Activated B cell treated with CpG ODN at 0.5 μM for 24 hours (primary cell): ENCODE data around the gene LMCD1. TPM values are rescaled to one million over a fixed set of nuclear protein-coding genes. Genes with fewer than 3 reads are reported as not detected.

Experiments
- ATAC-seq: fragments of 200-7000 bp; cut with Tn5 transposase; one replicate; pipeline ENCODE4 v1.10.0; 2021; ENCODE audit warnings: low read depth, mild to moderate bottlenecking, moderate library complexity
- CTCF ChIA-PET: fragments of 350-600 bp; sonication (Branson Sonifier 250); formaldehyde crosslinking; loops from one replicate; lab custom pipeline; 2021; ENCODE audit warnings: antibody characterized with exemption; lab: Charles Lee
- POLR2A ChIA-PET: fragments of 350-600 bp; sonication (Branson Sonifier 250); formaldehyde crosslinking; loops from one replicate; lab custom pipeline; 2021; ENCODE audit warnings: antibody characterized with exemption; lab: Charles Lee
- DNase-seq: peaks from one replicate; pipeline ENCODE4 v3.0.0; 2022
- H3K27ac Mint-ChIP-seq: one replicate; pipeline ENCODE4 v1.8.0; 2020; ENCODE audit warnings: mixed read lengths
- H3K27me3 Mint-ChIP-seq: one replicate; pipeline ENCODE4 v1.8.0; 2021; ENCODE audit warnings: mixed read lengths
- H3K36me3 Mint-ChIP-seq: one replicate; pipeline ENCODE4 v1.8.0; 2021; ENCODE audit warnings: low read depth, mixed read lengths
- H3K4me1 Mint-ChIP-seq: one replicate; pipeline ENCODE4 v1.8.0; 2021; ENCODE audit warnings: mixed read lengths
- H3K4me3 Mint-ChIP-seq: one replicate; pipeline ENCODE4 v1.8.0; 2020; ENCODE audit warnings: mild to moderate bottlenecking, mixed read lengths
- H3K9me3 Mint-ChIP-seq: one replicate; pipeline ENCODE4 v1.8.0; 2020; ENCODE audit warnings: mixed read lengths
- intact Hi-C: fragments of 100-400 bp; cut with micrococcal nuclease; formaldehyde crosslinking; loops from one replicate; pipeline ENCODE4 v1.15.1; 2024
- total RNA-seq: library from RNA; stranded (reverse); gene quantifications from 2 replicates; pipeline ENCODE4 v1.2.3, GENCODE V29; 2022
- TF ChIP-seq, protein P1 (sequence below): fragments of 200-600 bp; IDR thresholded peaks from one replicate; pipeline ENCODE4 v1.8.0; 2022; ENCODE audit warnings: antibody characterized with exemption, mild to moderate bottlenecking

The LMCD1 gene
- total RNA-seq, 1 donor from 2014 or later, result 6.0 TPM

DNA sequence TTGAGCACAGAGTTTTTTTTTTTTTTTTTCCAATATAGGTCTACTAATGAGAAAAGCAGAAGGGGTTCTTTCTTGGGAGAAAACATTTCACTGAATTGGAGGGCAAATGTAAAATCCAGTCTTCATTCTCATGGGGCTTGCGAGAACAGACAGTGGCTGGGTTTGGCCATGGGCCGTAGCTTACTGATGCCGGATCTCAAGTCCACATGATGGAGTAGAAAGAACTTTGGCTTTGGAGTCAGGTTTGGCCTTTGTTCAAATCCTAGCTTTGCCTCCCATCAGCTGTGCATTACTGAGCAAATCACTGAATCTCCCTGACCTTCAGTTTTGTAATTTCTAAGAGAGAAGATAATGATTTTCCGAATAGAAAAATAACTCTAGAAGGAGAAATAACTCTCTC is 59.7 kb downstream of the LMCD1 start:
- CTCF ChIA-PET, result no interaction called here
- no peaks in the 10 kb centered on the region for H3K36me3 Mint-ChIP-seq
- no peaks in the 10 kb centered on the region for H3K9me3 Mint-ChIP-seq
- H3K27me3 Mint-ChIP-seq, result no peaks in the 10 kb centered on the region
- no peaks in the 10 kb centered on the region for H3K4me1 Mint-ChIP-seq
- H3K4me3 Mint-ChIP-seq, result no peak overlapping the region
- no peak overlapping the region for H3K27ac Mint-ChIP-seq
- intact Hi-C loops, result no loop called here
- POLR2A ChIA-PET, result no interaction called here
- no peak for DNase-seq
- TF ChIP-seq, protein P1, sequence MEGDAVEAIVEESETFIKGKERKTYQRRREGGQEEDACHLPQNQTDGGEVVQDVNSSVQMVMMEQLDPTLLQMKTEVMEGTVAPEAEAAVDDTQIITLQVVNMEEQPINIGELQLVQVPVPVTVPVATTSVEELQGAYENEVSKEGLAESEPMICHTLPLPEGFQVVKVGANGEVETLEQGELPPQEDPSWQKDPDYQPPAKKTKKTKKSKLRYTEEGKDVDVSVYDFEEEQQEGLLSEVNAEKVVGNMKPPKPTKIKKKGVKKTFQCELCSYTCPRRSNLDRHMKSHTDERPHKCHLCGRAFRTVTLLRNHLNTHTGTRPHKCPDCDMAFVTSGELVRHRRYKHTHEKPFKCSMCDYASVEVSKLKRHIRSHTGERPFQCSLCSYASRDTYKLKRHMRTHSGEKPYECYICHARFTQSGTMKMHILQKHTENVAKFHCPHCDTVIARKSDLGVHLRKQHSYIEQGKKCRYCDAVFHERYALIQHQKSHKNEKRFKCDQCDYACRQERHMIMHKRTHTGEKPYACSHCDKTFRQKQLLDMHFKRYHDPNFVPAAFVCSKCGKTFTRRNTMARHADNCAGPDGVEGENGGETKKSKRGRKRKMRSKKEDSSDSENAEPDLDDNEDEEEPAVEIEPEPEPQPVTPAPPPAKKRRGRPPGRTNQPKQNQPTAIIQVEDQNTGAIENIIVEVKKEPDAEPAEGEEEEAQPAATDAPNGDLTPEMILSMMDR, result no peak
- ATAC-seq, result no peak

DNA sequence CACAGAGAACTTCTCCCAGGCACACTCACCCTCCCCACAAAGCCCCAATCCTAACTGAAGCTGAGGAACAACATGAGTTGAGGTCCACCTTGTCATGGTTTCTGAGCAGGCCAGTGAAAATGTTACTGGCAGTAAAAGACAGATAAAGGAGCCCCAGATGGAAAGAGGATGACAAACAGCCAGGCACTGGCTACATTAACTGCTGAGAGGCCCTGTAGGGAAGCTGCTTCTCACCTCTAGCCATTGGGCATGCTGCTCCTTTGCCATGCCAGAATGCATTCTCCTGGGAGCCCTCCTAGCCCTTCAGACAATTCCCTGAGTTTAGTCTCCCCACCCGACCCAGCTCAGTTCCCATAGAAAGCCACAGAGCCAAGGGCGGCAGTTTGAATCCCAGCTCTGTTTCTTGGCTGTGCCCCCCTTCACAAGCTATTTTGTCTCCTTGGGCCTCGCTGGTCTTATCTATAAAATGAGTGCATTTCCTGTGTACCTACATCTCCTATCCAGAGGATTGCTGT is 60.5 kb downstream of the LMCD1 start:
- POLR2A ChIA-PET, result no interaction called here
- intact Hi-C loops, result no loop called here
- CTCF ChIA-PET, result no interaction called here
- Mint-ChIP-seq H3K27ac (no peak overlapping the region), H3K36me3 (no peaks in the 10 kb centered on the region), H3K4me1 (no peaks in the 10 kb centered on the region), H3K27me3 (no peaks in the 10 kb centered on the region), H3K9me3 (no peaks in the 10 kb centered on the region), H3K4me3 (no peak overlapping the region)
- ATAC-seq, result no peak
- TF ChIP-seq, protein P1, result no peak
- no peak for DNase-seq

DNA sequence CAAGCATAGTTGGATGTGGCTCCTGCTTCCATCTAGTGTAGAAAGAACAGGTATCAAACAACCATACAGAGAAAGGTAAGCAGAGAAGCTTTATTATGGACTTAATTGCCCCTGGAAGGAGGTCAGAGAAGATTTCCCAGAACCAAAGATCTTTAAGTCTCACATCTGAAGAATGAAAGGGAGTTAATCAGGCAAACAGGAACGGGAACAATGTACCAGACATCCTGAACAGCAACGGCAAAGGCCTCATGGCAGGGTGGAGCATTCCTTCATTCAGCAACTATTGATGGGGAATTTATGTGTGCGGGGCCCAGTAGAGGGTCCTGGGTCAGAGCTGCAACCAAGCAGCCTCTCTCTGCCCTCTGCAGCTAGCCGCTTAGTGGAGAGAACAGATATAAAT is 61.5 kb downstream of the LMCD1 start:
- no peaks in the 10 kb centered on the region for H3K4me1 Mint-ChIP-seq
- DNase-seq, result no peak
- no peak overlapping the region for H3K4me3 Mint-ChIP-seq
- no peak overlapping the region for H3K27ac Mint-ChIP-seq
- ChIA-PET CTCF (no interaction called here), POLR2A (no interaction called here)
- H3K36me3 Mint-ChIP-seq, result no peaks in the 10 kb centered on the region
- TF ChIP-seq, protein P1, result no peak
- no peak for ATAC-seq
- intact Hi-C loops, result no loop called here
- H3K27me3 Mint-ChIP-seq, result no peaks in the 10 kb centered on the region
- no peaks in the 10 kb centered on the region for H3K9me3 Mint-ChIP-seq

DNA sequence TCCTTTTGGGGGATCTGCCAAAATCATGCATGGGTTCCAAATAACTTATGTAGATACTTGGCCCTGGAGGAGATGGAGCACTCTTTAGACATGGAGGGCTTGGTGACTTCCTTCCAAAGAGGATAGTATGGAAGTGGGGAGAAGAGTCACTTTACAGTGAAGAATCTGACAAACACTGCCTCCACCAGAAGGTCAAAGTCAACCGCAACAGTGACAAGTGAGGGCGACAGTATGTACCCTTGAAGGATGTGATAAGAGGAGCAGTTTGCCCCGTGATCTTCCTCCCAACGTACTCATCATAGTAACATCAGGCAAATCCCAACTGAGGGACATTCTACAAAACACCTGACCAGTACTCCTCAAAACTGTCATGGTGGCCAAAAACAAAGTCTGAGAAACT is 62.0 kb downstream of the LMCD1 start:
- Mint-ChIP-seq H3K27ac (no peak overlapping the region), H3K36me3 (no peaks in the 10 kb centered on the region), H3K4me1 (no peaks in the 10 kb centered on the region), H3K27me3 (no peaks in the 10 kb centered on the region), H3K4me3 (no peak overlapping the region), H3K9me3 (no peaks in the 10 kb centered on the region)
- CTCF ChIA-PET, result no interaction called here
- POLR2A ChIA-PET, result no interaction called here
- DNase-seq (no peak), ATAC-seq (no peak)
- intact Hi-C loops, result no loop called here
- TF ChIP-seq, protein P1, result no peak

DNA sequence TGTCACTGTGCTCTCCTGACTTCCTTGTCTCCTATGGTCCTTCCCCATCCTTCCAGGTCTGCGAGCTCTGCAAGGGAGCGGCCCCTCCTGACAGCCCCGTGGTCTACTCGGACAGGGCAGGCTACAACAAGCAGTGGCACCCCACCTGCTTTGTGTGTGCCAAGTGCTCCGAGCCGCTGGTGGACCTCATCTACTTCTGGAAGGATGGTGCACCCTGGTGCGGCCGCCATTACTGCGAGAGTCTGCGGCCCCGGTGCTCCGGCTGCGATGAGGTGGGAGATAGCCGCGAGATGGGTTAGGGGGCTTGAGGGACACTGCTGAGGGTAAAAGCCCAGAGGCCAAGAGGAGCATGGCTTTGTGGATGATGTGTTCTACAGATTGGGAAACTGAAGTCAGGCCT is 63.8 kb downstream of the LMCD1 start:
- DNase-seq (no peak), ATAC-seq (no peak)
- intact Hi-C loops, result no loop called here
- no peaks in the 10 kb centered on the region for H3K9me3 Mint-ChIP-seq
- H3K36me3 Mint-ChIP-seq, result no peaks in the 10 kb centered on the region
- POLR2A ChIA-PET, result no interaction called here
- TF ChIP-seq, protein P1, result no peak
- no peaks in the 10 kb centered on the region for H3K27me3 Mint-ChIP-seq
- no peaks in the 10 kb centered on the region for H3K4me1 Mint-ChIP-seq
- H3K4me3 Mint-ChIP-seq, result no peak overlapping the region
- no peak overlapping the region for H3K27ac Mint-ChIP-seq
- CTCF ChIA-PET, result no interaction called here
